ENCODE measurements around the gene ZNF729. TPM values are rescaled to one million over a fixed set of nuclear protein-coding genes. Genes with fewer than 3 reads are reported as not detected.

The ZNF729 gene
- total and polyA plus RNA-seq, 10 of the 15 experiments (the other 5 are each of a cell fraction or from before 2014, with no cell fraction given), result not detected

- TF ChIP-seq POLR2AphosphoS2 (IDR thresholded peaks at IDR 0.05; ENCODE audit: low read depth, low read length) (no peak), MEF2A (IDR thresholded peaks at IDR 0.05; ENCODE audit: insufficient read depth, low read depth, low read length) (no peak), TAF1 (IDR thresholded peaks at IDR 0.05; ENCODE audit: borderline replicate concordance, low read depth, low read length) (no peak)
Measured at GRCh38 chr19:22354665-22355064, 68.4 kb downstream of the ZNF729 start (continued).

Small RNA genes within 50 kb of the gene (small RNA-seq; reads per million reads assigned to genes)
- not detected for gene AC011494.1

Other genes starting within 250 kb of the ZNF729 start
- gene ZNF257, start 234.0 kb upstream of the ZNF729 start, total RNA-seq (2014; rRNA removed), result not detected in 2 replicates
- gene ZNF257, start 234.0 kb upstream of the ZNF729 start, total RNA-seq (2014; rRNA removed; fragmentation: Illumina TruSeq; extraction: Trizol), result not detected in 2 replicates
- gene ZNF257, start 234.0 kb upstream of the ZNF729 start, total RNA-seq (2021), result not detected in 2 replicates
- 0.01 and 0.16 TPM in 2 replicates for gene ZNF257, start 234.0 kb upstream of the ZNF729 start, polyA plus RNA-seq (2011; rRNA removed)
- gene ZNF257, start 234.0 kb upstream of the ZNF729 start, polyA plus RNA-seq (2014; fragmentation: Illumina TruSeq; extraction: Trizol), result not detected in 2 replicates
- gene ZNF257, start 234.0 kb upstream of the ZNF729 start, polyA plus RNA-seq (2014; fragmentation: Nextera tagmentation; extraction: Ambion mirVana), result not detected
- not detected in 2 replicates for gene ZNF257, start 234.0 kb upstream of the ZNF729 start, polyA plus RNA-seq (2014; rRNA removed)
- not detected for gene ZNF257, start 234.0 kb upstream of the ZNF729 start, polyA plus RNA-seq (2016; fragmentation: Nextera tagmentation; extraction: Ambion mirVana)
- gene ZNF676, start 89.5 kb upstream of the ZNF729 start, total RNA-seq (2014; rRNA removed), result not detected in 2 replicates
- not detected in 2 replicates for gene ZNF676, start 89.5 kb upstream of the ZNF729 start, total RNA-seq (2014; rRNA removed; fragmentation: Illumina TruSeq; extraction: Trizol)
- not detected in 2 replicates for gene ZNF676, start 89.5 kb upstream of the ZNF729 start, total RNA-seq (2021)
- gene ZNF676, start 89.5 kb upstream of the ZNF729 start, polyA plus RNA-seq (2011; rRNA removed), result 0.04 TPM in 1 of 2 replicates, not detected in the other
- not detected in 2 replicates for gene ZNF676, start 89.5 kb upstream of the ZNF729 start, polyA plus RNA-seq (2014; fragmentation: Illumina TruSeq; extraction: Trizol)
- not detected for gene ZNF676, start 89.5 kb upstream of the ZNF729 start, polyA plus RNA-seq (2014; fragmentation: Nextera tagmentation; extraction: Ambion mirVana)
- not detected in 2 replicates for gene ZNF676, start 89.5 kb upstream of the ZNF729 start, polyA plus RNA-seq (2014; rRNA removed)
- not detected for gene ZNF676, start 89.5 kb upstream of the ZNF729 start, polyA plus RNA-seq (2016; fragmentation: Nextera tagmentation; extraction: Ambion mirVana)
- not detected in 2 replicates for gene ZNF98, start 135.9 kb downstream of the ZNF729 start, total RNA-seq (2014; rRNA removed)
- not detected in 2 replicates for gene ZNF98, start 135.9 kb downstream of the ZNF729 start, total RNA-seq (2014; rRNA removed; fragmentation: Illumina TruSeq; extraction: Trizol)
- gene ZNF98, start 135.9 kb downstream of the ZNF729 start, total RNA-seq (2021), result not detected in 2 replicates
- not detected in 2 replicates for gene ZNF98, start 135.9 kb downstream of the ZNF729 start, polyA plus RNA-seq (2011; rRNA removed)
- not detected in 2 replicates for gene ZNF98, start 135.9 kb downstream of the ZNF729 start, polyA plus RNA-seq (2014; fragmentation: Illumina TruSeq; extraction: Trizol)
- not detected for gene ZNF98, start 135.9 kb downstream of the ZNF729 start, polyA plus RNA-seq (2014; fragmentation: Nextera tagmentation; extraction: Ambion mirVana)
- not detected in 2 replicates for gene ZNF98, start 135.9 kb downstream of the ZNF729 start, polyA plus RNA-seq (2014; rRNA removed)
- gene ZNF98, start 135.9 kb downstream of the ZNF729 start, polyA plus RNA-seq (2016; fragmentation: Nextera tagmentation; extraction: Ambion mirVana), result not detected